Measurements from ENCODE around the gene ZCCHC9.

DNA sequence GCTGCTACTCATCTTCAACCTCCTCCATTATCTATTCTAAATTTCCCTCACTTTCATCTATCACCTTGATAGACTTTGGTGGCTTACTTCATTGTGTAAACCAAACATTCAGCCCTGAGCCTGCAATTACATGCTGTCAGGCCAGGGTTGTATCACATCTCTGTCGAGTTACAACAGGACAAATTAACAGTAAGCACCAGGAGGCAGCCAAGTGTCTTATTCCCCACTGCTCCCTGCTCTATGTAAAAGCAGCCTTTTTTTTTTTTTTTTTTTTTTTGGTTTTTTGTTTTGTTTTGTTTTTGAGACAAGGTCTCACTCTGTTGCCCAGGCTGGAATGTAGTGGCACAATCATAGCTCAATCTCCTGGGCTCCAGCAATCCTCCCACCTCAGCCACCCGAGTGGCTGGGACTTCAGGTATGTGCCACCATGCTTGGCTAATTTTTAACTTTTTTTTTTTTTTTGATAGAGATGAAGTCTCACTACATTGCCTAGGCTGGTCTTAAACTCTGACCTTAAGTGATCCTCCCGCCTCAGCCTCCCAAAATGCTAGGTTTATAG lies 15.2 kb upstream of the ZCCHC9 start:
- TF ChIP-seq, protein P1, sequence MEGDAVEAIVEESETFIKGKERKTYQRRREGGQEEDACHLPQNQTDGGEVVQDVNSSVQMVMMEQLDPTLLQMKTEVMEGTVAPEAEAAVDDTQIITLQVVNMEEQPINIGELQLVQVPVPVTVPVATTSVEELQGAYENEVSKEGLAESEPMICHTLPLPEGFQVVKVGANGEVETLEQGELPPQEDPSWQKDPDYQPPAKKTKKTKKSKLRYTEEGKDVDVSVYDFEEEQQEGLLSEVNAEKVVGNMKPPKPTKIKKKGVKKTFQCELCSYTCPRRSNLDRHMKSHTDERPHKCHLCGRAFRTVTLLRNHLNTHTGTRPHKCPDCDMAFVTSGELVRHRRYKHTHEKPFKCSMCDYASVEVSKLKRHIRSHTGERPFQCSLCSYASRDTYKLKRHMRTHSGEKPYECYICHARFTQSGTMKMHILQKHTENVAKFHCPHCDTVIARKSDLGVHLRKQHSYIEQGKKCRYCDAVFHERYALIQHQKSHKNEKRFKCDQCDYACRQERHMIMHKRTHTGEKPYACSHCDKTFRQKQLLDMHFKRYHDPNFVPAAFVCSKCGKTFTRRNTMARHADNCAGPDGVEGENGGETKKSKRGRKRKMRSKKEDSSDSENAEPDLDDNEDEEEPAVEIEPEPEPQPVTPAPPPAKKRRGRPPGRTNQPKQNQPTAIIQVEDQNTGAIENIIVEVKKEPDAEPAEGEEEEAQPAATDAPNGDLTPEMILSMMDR (IDR thresholded peaks at IDR 0.05), result no peak
- no peak for TF ChIP-seq POLR2A (IDR thresholded peaks at IDR 0.05)

Measured in right lobe of liver (tissue), 4 donors.